Upper lobe of right lung (tissue), 1 donor: ENCODE data around the gene TAOK3. TPM values are rescaled to one million over a fixed set of nuclear protein-coding genes. Genes with fewer than 3 reads are reported as not detected.
A peak's percentile ranks its signal among the peaks of the same experiment; 100 is the strongest.

Experiments
- ATAC-seq: fragments of 200-7000 bp; cut with Tn5 transposase; one replicate; pipeline ENCODE4 v1.9.1; 2020; ENCODE audit warnings: mild to moderate bottlenecking, moderate library complexity
- DNase-seq: peaks from one replicate; pipeline ENCODE4 v3.0.0-alpha.2; 2020
- H3K27ac ChIP-seq: fragments of 200-600 bp; one replicate; pipeline ENCODE4 v1.8.0; 2022
- H3K27me3 ChIP-seq: fragments of 200-600 bp; one replicate; pipeline ENCODE4 v1.8.0; 2022; ENCODE audit warnings: mild to moderate bottlenecking
- H3K36me3 ChIP-seq: fragments of 200-600 bp; one replicate; pipeline ENCODE4 v1.8.0; 2022
- H3K4me1 ChIP-seq: fragments of 200-600 bp; one replicate; pipeline ENCODE4 v1.8.0; 2022
- H3K4me3 ChIP-seq: fragments of 200-600 bp; one replicate; pipeline ENCODE4 v1.8.0; 2022; ENCODE audit warnings: mild to moderate bottlenecking
- H3K9me3 ChIP-seq: fragments of 200-600 bp; one replicate; pipeline ENCODE4 v1.8.0; 2022
- intact Hi-C: fragments of 100-400 bp; cut with DNase I; formaldehyde crosslinking; loops from one replicate; pipeline ENCODE4 v1.11.0; 2022
- total RNA-seq: library from RNA; stranded (reverse); fragmentation: NEBNext Ultra II Directional; extraction: Animal tissue kit (Norgen Biotek cat#: 25700); gene quantifications from one replicate; pipeline ENCODE4 v1.2.1, GENCODE V29; 2021
- TF ChIP-seq, protein P1 (sequence below): fragments of 200-600 bp; IDR thresholded peaks from one replicate; pipeline ENCODE4 v1.8.0; 2022; ENCODE audit warnings: antibody characterized with exemption
- donor health status: DM: no; HTN: yes; CAD: no; lungs with severe emphysema.

TAOK3 gene
- total RNA-seq, 1 donor from 2014 or later = 64.1 TPM

DNA sequence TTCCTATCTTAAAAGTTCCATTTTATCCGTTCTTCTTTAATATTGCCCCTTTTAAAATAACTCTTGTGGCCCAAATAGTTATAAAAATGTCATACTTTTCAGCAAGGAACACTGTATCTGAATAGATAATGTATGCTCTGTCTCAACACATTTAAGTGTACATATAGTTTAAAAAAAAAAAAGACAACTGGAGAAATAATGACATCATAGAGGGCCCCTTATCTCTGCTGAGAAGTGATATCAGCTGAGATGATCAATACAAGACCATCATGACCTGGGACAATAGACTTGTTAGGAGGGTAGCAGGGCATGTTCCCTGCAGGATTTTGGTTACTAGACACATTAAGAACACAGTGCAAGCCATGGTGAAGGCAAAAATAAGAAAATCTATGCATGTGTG lies 159.3 kb downstream of the TAOK3 start:
- Histone ChIP-seq H3K36me3 (peaks cover 33% of the 10 kb centered on the region), H3K27me3 (no peaks in the 10 kb centered on the region), H3K9me3 (no peaks in the 10 kb centered on the region), H3K4me3 (no peak overlapping the region), H3K4me1 (no peaks in the 10 kb centered on the region), H3K27ac (no peak overlapping the region)
- ATAC-seq (no peak), DNase-seq (no peak)
- intact Hi-C loops = no loop called here
- TF ChIP-seq, protein P1, sequence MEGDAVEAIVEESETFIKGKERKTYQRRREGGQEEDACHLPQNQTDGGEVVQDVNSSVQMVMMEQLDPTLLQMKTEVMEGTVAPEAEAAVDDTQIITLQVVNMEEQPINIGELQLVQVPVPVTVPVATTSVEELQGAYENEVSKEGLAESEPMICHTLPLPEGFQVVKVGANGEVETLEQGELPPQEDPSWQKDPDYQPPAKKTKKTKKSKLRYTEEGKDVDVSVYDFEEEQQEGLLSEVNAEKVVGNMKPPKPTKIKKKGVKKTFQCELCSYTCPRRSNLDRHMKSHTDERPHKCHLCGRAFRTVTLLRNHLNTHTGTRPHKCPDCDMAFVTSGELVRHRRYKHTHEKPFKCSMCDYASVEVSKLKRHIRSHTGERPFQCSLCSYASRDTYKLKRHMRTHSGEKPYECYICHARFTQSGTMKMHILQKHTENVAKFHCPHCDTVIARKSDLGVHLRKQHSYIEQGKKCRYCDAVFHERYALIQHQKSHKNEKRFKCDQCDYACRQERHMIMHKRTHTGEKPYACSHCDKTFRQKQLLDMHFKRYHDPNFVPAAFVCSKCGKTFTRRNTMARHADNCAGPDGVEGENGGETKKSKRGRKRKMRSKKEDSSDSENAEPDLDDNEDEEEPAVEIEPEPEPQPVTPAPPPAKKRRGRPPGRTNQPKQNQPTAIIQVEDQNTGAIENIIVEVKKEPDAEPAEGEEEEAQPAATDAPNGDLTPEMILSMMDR = no peak

GRCh38 chr12:118212606-118213005 lies 160.1 kb downstream of the TAOK3 start:
- Histone ChIP-seq H3K36me3 (peaks cover 30% of the 10 kb centered on the region), H3K9me3 (no peaks in the 10 kb centered on the region), H3K27me3 (no peaks in the 10 kb centered on the region), H3K27ac (no peak overlapping the region), H3K4me3 (no peak overlapping the region), H3K4me1 (no peaks in the 10 kb centered on the region)
- ATAC-seq (no peak), DNase-seq (no peak)
- intact Hi-C loops = no loop called here
- TF ChIP-seq, protein P1 = no peak

DNA sequence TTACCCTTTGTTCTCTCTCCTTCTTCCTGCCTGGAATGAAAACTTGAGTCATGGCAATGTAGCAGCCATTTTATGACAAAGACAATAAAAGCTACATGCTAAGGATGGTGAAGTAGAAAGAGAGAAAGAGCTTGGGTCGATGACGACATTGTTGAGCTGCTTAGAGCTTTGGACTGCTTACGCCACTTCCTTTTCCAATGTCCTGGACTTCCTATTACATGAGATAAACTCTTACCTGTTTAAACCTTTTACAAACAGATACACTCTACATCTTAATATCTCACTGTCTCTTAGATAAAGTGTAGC lies 166.6 kb downstream of the TAOK3 start:
- no peak overlapping the region for H3K4me3 ChIP-seq
- H3K27me3 ChIP-seq = no peaks in the 10 kb centered on the region
- H3K4me1 ChIP-seq = no peaks in the 10 kb centered on the region
- intact Hi-C loops = no loop called here
- no peak for DNase-seq
- no peaks in the 10 kb centered on the region for H3K9me3 ChIP-seq
- no peak overlapping the region for H3K27ac ChIP-seq
- ATAC-seq = no peak
- TF ChIP-seq, protein P1 = no peak
- peaks cover 14% of the 10 kb centered on the region for H3K36me3 ChIP-seq

- H3K4me1 ChIP-seq = no peaks in the 10 kb centered on the region
- intact Hi-C loops = no loop called here
- no peak for DNase-seq
- ATAC-seq = no peak
- H3K4me3 ChIP-seq = no peak overlapping the region
- no peaks in the 10 kb centered on the region for H3K27me3 ChIP-seq
- H3K9me3 ChIP-seq = no peaks in the 10 kb centered on the region
- peaks cover 64% of the 10 kb centered on the region for H3K36me3 ChIP-seq
- TF ChIP-seq, protein P1 = no peak
- no peak overlapping the region for H3K27ac ChIP-seq
These were observed 178.7 kb downstream of the TAOK3 start for GRCh38 chr12:118193958-118194357.

GRCh38 chr12:118193477-118193876 lies 179.2 kb downstream of the TAOK3 start:
- Histone ChIP-seq H3K27ac (no peak overlapping the region), H3K9me3 (no peaks in the 10 kb centered on the region), H3K36me3 (peaks cover 60% of the 10 kb centered on the region), H3K4me3 (no peak overlapping the region), H3K4me1 (no peaks in the 10 kb centered on the region), H3K27me3 (no peaks in the 10 kb centered on the region)
- intact Hi-C loops = no loop called here
- no peak for DNase-seq
- TF ChIP-seq, protein P1 = no peak
- ATAC-seq = no peak

GRCh38 chr12:118190266-118190665 lies 182.4 kb downstream of the TAOK3 start:
- peak overlapping the region; percentile 37 for H3K4me3 ChIP-seq
- no peaks in the 10 kb centered on the region for H3K27me3 ChIP-seq
- H3K9me3 ChIP-seq = no peaks in the 10 kb centered on the region
- no peak for ATAC-seq
- H3K4me1 ChIP-seq = no peaks in the 10 kb centered on the region
- H3K36me3 ChIP-seq = peaks cover 28% of the 10 kb centered on the region
- peak overlapping the region; percentile 26 for H3K27ac ChIP-seq
- TF ChIP-seq, protein P1 = no peak
- no peak for DNase-seq
- intact Hi-C loops = no loop called here
